T1000 (cell line): ENCODE measurements around the gene GUCA2B.

Experiments
- DNase-seq: peaks from one replicate; lab custom pipeline; 2025; ENCODE audit warnings: mixed read lengths; lab: John Stamatoyannopoulos, UW

GUCA2B gene

DNA sequence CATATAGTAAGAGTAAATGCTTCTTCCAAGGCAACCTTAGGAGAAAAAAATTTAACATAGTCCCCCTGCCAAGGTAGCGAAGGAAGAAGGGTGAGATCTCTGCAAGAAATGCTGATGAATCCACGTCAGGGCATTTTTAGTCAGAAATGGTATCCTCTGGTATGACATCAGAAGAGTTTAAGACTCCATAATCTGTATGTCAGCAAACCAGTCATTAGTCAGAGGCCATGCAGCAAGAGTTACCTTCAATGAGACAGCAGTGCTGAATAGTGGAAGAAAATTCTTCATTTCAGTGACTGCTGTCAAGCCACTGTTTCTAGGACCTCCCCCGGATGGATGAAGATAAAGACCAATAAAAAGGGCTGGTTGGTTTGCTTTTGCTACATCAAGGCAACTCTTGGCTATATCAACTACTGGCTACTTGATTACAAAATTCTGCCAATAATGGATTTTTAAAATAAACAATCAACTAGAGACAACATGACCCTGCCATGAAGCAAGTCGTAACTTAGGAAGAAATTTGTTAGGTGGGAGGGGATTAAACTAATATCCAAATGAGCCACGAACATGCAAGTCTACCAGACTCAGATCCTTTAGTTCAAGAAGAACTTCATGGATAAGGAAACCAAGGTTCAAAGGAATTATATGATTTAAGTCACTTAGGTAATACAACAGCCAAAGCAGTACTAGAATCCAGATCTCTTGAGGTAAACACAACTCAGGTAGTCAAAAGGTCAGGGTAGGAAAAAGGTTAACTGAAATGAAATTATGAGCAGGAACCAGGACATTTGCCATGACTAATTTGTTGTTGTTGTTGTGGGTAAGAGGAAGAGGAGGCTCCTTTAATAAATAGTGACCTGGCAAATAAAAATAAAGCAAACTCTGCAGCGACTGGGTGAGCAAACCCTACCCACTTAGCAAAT lies 37.0 kb downstream of the GUCA2B start:
- no peak for DNase-seq

DNA sequence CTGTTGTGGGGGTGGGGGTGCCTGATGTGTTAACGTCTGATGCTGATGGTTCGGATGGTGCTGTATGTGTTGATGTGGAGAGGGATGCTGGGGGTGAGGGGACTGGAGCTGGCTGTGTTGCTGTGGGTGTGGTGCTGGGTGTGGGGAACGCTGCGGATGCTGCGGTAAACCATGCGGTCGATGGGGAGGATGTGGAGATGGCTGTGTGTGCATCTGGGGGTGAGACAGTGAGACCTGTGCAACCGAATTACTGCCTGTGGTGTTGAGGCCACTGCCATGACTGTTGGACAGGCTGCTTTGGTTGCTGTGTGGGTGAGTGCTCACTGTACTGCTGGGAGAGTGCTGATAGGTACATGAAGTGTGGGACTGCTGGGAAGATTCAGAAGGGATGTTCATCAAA lies 38.1 kb downstream of the GUCA2B start:
- no peak for DNase-seq

DNA sequence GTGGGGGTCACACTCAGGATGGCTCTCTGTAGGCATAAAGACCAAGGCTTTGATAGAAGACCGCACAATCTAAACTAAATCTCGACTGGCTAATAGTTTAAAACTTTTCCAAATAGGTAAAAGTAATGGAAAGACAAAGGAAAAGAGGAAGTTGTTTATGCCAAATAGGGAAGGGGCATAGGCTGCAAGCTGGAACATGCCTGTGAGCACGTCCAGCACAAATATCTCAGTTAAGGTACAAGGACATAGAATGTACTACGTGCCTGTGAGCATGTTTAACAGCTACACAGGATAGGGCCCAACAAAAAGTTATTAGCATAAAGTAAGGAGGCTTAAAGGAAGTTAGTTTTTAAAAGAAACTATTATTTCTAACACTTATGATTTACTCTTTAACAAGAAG lies 38.9 kb downstream of the GUCA2B start:
- no peak for DNase-seq

DNA sequence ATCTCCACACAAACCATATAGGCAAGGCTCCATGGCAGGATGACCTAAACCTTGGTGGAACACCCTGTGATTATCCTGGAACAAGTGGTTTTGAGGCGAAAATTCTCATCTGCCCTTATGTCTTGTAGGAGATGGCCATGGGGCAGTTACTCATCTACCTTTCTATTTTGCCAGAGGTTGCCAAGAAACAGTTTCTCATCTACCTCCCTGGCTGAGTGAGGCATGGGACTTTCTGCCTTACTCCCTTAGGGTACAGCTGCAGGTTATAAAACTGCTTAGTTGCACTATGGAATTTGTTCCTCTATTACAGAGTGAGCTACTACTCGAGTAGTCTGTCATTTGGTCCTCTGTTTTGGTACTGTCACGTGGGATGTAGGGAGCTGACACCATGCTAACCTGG lies 42.6 kb downstream of the GUCA2B start:
- DNase-seq, result no peak

DNA sequence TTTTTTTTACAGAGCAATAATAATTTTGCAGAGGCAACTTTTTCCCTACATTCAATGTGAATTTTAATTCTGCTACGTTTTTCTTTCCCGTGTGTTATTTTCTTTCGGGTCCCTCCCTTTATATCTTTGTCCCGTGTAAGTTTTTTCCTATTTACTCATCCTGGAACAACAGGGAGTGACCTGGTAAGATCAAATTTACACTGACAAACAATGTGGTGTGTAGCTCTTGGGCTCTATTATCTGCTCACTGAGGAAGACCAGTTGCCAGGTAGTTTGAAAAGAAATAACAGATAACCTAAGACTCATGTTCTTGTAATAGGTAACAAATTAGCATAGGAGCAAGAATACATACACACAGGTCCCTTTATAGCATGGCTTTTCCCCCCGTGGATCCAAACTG lies 45.0 kb downstream of the GUCA2B start:
- no peak for DNase-seq

DNA sequence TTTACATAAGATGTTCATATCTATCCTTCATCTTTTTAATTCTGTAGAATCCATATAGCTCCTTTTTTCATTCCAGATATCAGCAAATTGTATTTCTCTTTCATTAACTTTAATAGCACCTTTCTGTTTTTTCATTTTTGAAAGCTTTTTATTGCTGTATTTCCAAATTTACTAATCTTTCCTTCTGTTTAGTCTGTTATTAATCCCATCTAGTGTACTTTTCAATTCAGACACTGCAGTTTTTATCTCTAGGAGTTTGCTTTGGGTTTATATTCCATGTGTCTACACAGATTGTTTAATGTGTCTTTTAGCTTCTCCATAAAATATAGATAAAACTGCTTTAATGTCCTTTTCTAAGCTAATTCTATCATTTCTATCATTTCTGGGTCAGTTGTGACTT lies 48.8 kb downstream of the GUCA2B start:
- DNase-seq, result no peak
